Tibial artery (tissue), 4 donors: ENCODE measurements around the gene NMRK1.

Experiments used
- DNase-seq, 2 donors: peaks; one replicate each; pipeline ENCODE4 v3.0.0-alpha.2; 2019
- H3K27ac ChIP-seq, 2 donors: fragments of 200-600 bp; sonication (generic) in 1 of 2; 1 replicate in 1 of 2; 2 replicates in 1 of 2; pipeline ENCODE4 v1.5.1; 2018 to 2019; ENCODE audit warnings: mild to moderate bottlenecking in 1 of 2
- H3K27me3 ChIP-seq, 2 donors: fragments of 200-600 bp; sonication (generic) in 1 of 2; one replicate each; pipeline versions ENCODE4 v1.5.1 to v1.6.0; 2016 to 2019
- H3K36me3 ChIP-seq, 3 donors: fragments of 200-600 bp; sonication (generic) in 2 of 3; one replicate each; pipeline ENCODE4 v1.5.1; 2016 to 2019; ENCODE audit warnings: mild to moderate bottlenecking in 2 of 3
- H3K4me1 ChIP-seq, 4 donors: fragments of 200-600 bp; sonication (generic) in 2 of 4; 1 replicate in 3 of 4; 2 replicates in 1 of 4; pipeline ENCODE4 v1.5.1; 2016 to 2019
- H3K4me3 ChIP-seq, 2 donors: fragments of 200-600 bp; sonication (generic) in 1 of 2; 1 replicate in 1 of 2; 2 replicates in 1 of 2; pipeline ENCODE4 v1.5.1; 2018 to 2019; ENCODE audit warnings: mild to moderate bottlenecking in 2 of 2
- H3K9me3 ChIP-seq, 3 donors: fragments of 200-600 bp; sonication (generic) in 1 of 3; one replicate each; pipeline ENCODE4 v1.5.1; 2016 to 2019
- intact Hi-C: fragments of 100-400 bp; cut with DNase I; formaldehyde crosslinking; loops from one replicate; pipeline ENCODE4 v1.15.0; 2023; ENCODE audit warnings: low total_unique reads
- TF ChIP-seq, protein P1 (sequence below), 2 experiments: fragments of 200-600 bp in 1 of 2; fragments of 450-650 bp in 1 of 2; IDR thresholded peaks; one replicate each; pipeline ENCODE4 v1.5.1; 2017 to 2019; ENCODE audit warnings: antibody characterized with exemption in 2 of 2, mild to moderate bottlenecking in 1 of 2, moderate library complexity in 1 of 2

Gene NMRK1

DNA sequence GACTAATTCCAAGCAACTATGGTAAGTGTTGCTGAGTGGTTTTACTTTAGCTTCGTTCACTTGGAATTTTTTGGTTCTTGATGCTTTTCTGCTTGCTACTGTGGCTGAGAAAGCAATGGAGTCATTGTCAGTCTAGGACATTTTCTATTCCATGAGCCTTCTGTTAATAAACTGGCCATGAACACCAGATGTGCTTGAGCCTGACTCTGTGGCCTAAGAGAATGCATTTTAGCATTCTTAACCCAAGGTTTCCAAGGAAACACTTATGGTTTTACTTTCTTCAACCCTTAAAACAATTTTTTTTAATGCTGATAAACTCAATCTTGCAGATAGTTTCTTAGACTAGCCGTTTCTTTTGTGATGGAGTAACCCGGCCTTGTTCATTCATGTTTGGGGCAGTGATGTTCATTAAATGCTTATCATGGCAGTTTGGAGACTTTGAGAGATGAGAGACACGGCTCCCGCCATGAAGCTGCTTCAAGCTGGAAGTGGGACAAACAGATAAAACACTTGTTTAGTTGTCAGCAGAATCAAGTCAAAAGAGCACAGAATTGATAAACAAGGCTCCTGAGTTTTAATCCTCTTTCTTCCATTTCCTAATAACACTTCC, 42.8 kb upstream of the NMRK1 start:
- intact Hi-C loops: no loop called here
- no peak overlapping the region for H3K4me3 ChIP-seq
- TF ChIP-seq, protein P1, sequence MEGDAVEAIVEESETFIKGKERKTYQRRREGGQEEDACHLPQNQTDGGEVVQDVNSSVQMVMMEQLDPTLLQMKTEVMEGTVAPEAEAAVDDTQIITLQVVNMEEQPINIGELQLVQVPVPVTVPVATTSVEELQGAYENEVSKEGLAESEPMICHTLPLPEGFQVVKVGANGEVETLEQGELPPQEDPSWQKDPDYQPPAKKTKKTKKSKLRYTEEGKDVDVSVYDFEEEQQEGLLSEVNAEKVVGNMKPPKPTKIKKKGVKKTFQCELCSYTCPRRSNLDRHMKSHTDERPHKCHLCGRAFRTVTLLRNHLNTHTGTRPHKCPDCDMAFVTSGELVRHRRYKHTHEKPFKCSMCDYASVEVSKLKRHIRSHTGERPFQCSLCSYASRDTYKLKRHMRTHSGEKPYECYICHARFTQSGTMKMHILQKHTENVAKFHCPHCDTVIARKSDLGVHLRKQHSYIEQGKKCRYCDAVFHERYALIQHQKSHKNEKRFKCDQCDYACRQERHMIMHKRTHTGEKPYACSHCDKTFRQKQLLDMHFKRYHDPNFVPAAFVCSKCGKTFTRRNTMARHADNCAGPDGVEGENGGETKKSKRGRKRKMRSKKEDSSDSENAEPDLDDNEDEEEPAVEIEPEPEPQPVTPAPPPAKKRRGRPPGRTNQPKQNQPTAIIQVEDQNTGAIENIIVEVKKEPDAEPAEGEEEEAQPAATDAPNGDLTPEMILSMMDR (IDR thresholded peaks at IDR 0.05): no peak
- no peak overlapping the region for H3K27ac ChIP-seq
- DNase-seq: no peak
- no peaks in the 10 kb centered on the region for H3K27me3 ChIP-seq
- H3K4me1 ChIP-seq: no peaks in the 10 kb centered on the region
- peaks cover 18 to 41% (median 28%) of the 10 kb centered on the region in 3 donors for H3K36me3 ChIP-seq
- H3K9me3 ChIP-seq: no peaks in the 10 kb centered on the region

DNA sequence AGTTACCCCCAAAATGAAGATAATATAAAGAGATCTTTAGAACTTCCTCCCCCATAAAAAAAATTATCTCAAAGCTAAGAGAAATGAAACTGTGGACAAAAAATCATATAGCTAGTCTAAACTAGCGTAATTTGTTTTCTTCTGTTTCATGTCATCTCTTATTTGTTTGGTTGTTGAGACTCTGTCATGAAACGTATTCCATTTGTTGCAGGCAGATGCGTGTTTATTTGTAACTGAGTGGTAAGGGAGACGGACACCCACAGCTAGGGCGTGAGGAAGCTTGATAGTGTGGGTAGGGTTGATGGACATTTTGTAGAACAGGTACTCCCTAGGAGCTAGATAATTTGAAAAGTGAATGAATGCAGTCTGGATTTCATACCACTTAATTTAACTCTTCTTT, 42.2 kb upstream of the NMRK1 start:
- TF ChIP-seq, protein P1 (IDR thresholded peaks at IDR 0.05): no peak
- intact Hi-C loops: no loop called here

DNA sequence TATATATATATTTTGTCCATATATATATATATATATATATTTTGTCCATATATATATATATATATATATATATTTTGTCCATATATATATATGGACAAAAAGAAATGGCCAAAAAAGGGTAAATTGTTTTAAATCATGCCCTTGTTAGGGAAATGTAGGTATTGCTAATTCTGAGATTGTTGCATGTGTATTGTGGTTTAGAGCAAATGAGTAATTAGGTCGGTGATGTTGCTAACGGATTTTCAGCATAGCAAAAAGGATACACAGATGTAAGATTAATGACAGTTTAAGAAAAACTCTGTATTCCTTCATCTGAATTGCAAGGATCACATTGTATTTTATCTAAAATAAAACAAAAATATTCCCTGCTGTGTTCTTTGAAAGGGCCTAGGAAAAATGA, 40.6 kb upstream of the NMRK1 start:
- TF ChIP-seq, protein P1 (IDR thresholded peaks at IDR 0.05): no peak
- intact Hi-C loops: no loop called here

More for the DNA sequence above, 42.2 kb upstream of the NMRK1 start:
- Histone ChIP-seq H3K4me1 (no peaks in the 10 kb centered on the region), H3K27ac (no peak overlapping the region), H3K27me3 (no peaks in the 10 kb centered on the region), H3K36me3 (peaks cover 18 to 36% (median 22%) of the 10 kb centered on the region in 3 donors), H3K9me3 (no peaks in the 10 kb centered on the region), H3K4me3 (no peak overlapping the region)
- DNase-seq: no peak

DNA sequence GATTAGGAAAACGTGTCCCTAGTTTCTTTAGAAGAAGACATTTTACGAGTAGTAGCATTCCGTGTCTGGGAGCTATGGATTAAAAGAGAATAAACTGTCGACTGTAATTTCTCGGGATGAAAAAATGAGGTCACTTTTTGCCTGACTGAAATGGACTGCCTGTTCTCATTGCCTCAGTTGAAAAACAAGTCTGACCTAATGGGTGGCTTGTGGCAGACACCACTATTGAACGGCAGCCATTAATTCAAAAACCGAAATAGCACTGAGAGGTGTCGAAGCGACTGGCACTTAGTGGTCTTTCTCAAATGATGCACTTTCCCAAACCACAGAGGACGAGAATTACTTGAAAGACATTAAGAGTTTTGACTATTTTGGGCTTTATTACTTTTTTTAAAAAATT, 35.7 kb upstream of the NMRK1 start:
- Histone ChIP-seq H3K4me3 (no peak overlapping the region), H3K27me3 (no peaks in the 10 kb centered on the region), H3K36me3 (peaks cover 7 to 27% (median 14%) of the 10 kb centered on the region in 3 donors), H3K9me3 (no peaks in the 10 kb centered on the region), H3K27ac (no peak overlapping the region), H3K4me1 (no peaks in the 10 kb centered on the region)
- DNase-seq: no peak
- intact Hi-C loops: no loop called here
- TF ChIP-seq, protein P1 (IDR thresholded peaks at IDR 0.05): no peak

More for the DNA sequence above, 40.6 kb upstream of the NMRK1 start:
- no peak overlapping the region for H3K27ac ChIP-seq
- no peak overlapping the region for H3K4me3 ChIP-seq
- DNase-seq: no peak
- peaks cover 9 to 31% (median 12%) of the 10 kb centered on the region in 3 donors for H3K36me3 ChIP-seq
- no peaks in the 10 kb centered on the region for H3K9me3 ChIP-seq
- H3K4me1 ChIP-seq: no peaks in the 10 kb centered on the region
- no peaks in the 10 kb centered on the region for H3K27me3 ChIP-seq

DNA sequence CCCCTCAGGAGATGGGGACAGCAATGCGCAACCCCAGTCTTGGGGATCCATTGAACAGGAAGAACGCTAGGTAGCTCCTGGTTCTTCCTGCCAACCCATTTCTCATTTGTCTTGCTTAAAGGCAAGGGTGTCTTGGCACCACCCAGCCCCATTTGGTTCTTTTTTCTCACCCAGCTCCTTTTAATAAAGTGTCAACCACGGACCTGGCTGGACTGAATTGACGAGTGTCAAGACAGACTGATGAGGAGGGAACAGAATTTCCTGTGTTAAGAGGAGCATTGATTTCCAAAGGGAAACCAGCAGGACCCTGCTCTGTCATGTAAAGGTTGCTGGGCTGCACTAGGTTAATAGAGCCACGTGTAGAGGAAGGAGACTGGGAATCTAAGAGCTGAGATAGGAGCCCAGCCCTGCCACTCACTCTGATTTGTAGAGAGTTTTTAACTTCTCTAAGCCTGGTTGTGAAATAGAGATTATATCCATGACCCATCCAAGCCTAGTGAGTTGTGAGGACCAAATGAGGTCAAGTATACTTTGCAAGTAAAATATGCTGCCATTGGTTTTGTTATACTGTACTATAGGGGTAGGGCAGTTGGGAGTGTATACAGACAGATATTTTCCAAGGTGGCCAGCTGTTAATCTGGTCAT, 34.1 kb upstream of the NMRK1 start:
- no peak overlapping the region for H3K27ac ChIP-seq
- TF ChIP-seq, protein P1 (IDR thresholded peaks at IDR 0.05): no peak

More for the DNA sequence above, 34.1 kb upstream of the NMRK1 start:
- Histone ChIP-seq H3K9me3 (no peaks in the 10 kb centered on the region), H3K4me3 (no peak overlapping the region), H3K36me3 (peaks cover 8 to 34% (median 14%) of the 10 kb centered on the region in 3 donors), H3K27me3 (no peaks in the 10 kb centered on the region), H3K4me1 (no peaks in the 10 kb centered on the region)
- no peak for DNase-seq
- intact Hi-C loops: no loop called here
